OCI-LY1 (cell line): ENCODE data around the gene LARP1.

Experiments
- H2AFZ ChIP-seq: fragments of 200-600 bp; sonication (generic), shearing (Covaris generic); 2 replicates; pipeline ENCODE4 v1.6.0; 2014; ENCODE audit warnings: antibody characterized with exemption, mild to moderate bottlenecking, low read length
- H3F3A ChIP-seq: fragments of 200-600 bp; sonication (generic), shearing (Covaris generic); 2 replicates; pipeline ENCODE4 v1.6.0; 2014; ENCODE audit warnings: mild to moderate bottlenecking, antibody characterized with exemption, low read length, moderate library complexity; ENCODE audit not compliant: insufficient read depth
- H3K27ac ChIP-seq: fragments of 200-600 bp; sonication (generic); 2 replicates; pipeline ENCODE4 v1.5.1; 2014; ENCODE audit warnings: low read length, mixed run types, mild to moderate bottlenecking, low read depth; ENCODE audit not compliant: poor library complexity, severe bottlenecking
- H3K27me3 ChIP-seq: fragments of 200-600 bp; sonication (generic); 2 replicates; pipeline ENCODE4 v1.6.0; 2014; ENCODE audit warnings: antibody characterized with exemption, mild to moderate bottlenecking, low read length, moderate library complexity; ENCODE audit not compliant: insufficient read depth
- H3K36me3 ChIP-seq: fragments of 200-600 bp; sonication (generic); 2 replicates; pipeline ENCODE4 v1.6.1; 2014; ENCODE audit warnings: mild to moderate bottlenecking, antibody characterized with exemption, low read length, moderate library complexity, mixed read lengths; ENCODE audit not compliant: insufficient read depth
- H3K4me1 ChIP-seq: fragments of 200-600 bp; sonication (generic); 2 replicates; pipeline ENCODE4 v1.5.1; 2014; ENCODE audit warnings: mild to moderate bottlenecking, low read length, moderate library complexity; ENCODE audit not compliant: insufficient read depth, severe bottlenecking
- H3K4me2 ChIP-seq: fragments of 200-600 bp; sonication (generic), shearing (Covaris generic); 2 replicates; pipeline ENCODE4 v1.6.1; 2014; ENCODE audit warnings: low read length
- H3K4me3 ChIP-seq: fragments of 200-600 bp; sonication (generic); 2 replicates; pipeline ENCODE4 v1.5.1; 2014; ENCODE audit warnings: low read length, low read depth, mild to moderate bottlenecking, mixed read lengths; ENCODE audit not compliant: poor library complexity, severe bottlenecking
- H3K79me2 ChIP-seq: fragments of 200-600 bp; shearing (Covaris generic); 2 replicates; pipeline ENCODE4 v1.6.1; 2016; ENCODE audit warnings: mixed run types, low read length, mixed read lengths; ENCODE audit not compliant: insufficient read depth
- H3K9ac ChIP-seq: fragments of 200-600 bp; sonication (generic), shearing (Covaris generic); 2 replicates; pipeline ENCODE4 v1.6.1; 2014; ENCODE audit warnings: mild to moderate bottlenecking, low read length, mixed read lengths
- H3K9me2 ChIP-seq: fragments of 200-600 bp; sonication (generic), shearing (Covaris generic); 2 replicates; pipeline ENCODE4 v1.6.1; 2014; ENCODE audit warnings: low read depth, mild to moderate bottlenecking, low read length, mixed read lengths
- H3K9me3 ChIP-seq: fragments of 200-600 bp; shearing (Covaris generic); 2 replicates; pipeline ENCODE4 v1.6.1; 2014; ENCODE audit warnings: low read length, mixed read lengths
- H4K20me1 ChIP-seq: fragments of 200-600 bp; sonication (generic), shearing (Covaris generic); 2 replicates; pipeline ENCODE4 v1.6.0; 2016; ENCODE audit warnings: mild to moderate bottlenecking, low read length; ENCODE audit not compliant: insufficient read depth
- EZH2 ChIP-seq: fragments of 200-600 bp; sonication (generic), shearing (Covaris generic); IDR thresholded peaks from 2 replicates; pipeline ENCODE4 v1.8.0; 2017; ENCODE audit warnings: borderline replicate concordance, mixed run types, mild to moderate bottlenecking, antibody characterized with exemption, low read length, moderate library complexity, mixed read lengths
- TF ChIP-seq, protein P1 (sequence below): fragments of 200-600 bp; sonication (generic), shearing (Covaris generic); IDR thresholded peaks from 2 replicates; pipeline ENCODE4 v1.5.1; 2017; ENCODE audit warnings: mild to moderate bottlenecking, antibody characterized with exemption, low read length, moderate library complexity, mixed read lengths

The LARP1 gene

DNA sequence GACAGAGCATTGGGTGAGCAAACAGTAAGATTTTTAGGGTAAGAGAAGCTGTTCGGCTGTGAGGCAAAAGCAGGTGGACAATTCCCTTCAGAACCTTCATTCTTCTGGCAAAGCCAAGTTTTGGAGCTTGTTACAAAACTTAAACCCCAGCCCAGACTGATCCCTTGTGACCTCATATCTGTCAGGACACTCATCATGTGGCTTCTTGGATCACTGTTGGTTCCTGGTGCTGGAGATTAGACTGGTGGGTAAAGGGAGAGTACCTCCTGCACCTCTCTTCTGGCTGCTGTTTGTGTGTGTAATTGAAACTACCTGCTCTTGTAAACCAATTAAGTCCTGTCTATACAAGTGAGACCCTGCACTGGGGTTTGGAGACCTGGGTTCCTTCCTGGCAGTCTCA lies 21.0 kb downstream of the LARP1 start:
- peaks cover 41% of the 10 kb centered on the region for H3K4me1 ChIP-seq
- H3K4me2 ChIP-seq, result no peak overlapping the region
- H4K20me1 ChIP-seq, result peaks cover 7% of the 10 kb centered on the region; the same call in 1 of the 2 replicates

DNA sequence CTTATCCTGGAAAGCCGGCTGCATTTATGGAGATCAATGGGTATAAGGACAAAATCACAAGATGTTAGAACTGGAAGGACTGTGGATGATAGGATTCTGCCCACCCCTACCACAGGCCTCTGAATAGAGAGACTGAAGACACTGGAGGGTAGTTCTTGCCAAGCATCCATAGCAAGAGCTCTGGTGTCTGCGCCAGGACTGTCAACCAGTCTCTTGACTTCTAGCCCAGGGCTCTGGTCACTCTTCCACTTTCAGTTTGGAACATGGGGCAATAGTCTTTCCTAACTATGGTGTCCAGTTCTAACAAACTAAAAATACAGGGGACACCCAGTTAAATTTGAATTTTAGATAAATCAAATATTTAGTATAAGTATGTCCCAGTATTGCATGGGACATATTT lies 23.4 kb downstream of the LARP1 start:
- no peak overlapping the region for H3K4me2 ChIP-seq
- H3K4me3 ChIP-seq, result no peak overlapping the region
- H3K27ac ChIP-seq, result no peak overlapping the region
- H3K27me3 ChIP-seq, result no peaks in the 10 kb centered on the region
- no peaks in the 10 kb centered on the region for H4K20me1 ChIP-seq
- peaks cover 100% of the 10 kb centered on the region for H3K79me2 ChIP-seq
- no peaks in the 10 kb centered on the region for H3F3A ChIP-seq
- peaks cover 29% of the 10 kb centered on the region; the same call in 1 of the 2 replicates for H3K36me3 ChIP-seq
- peaks cover 43% of the 10 kb centered on the region for H3K4me1 ChIP-seq
- H3K9me2 ChIP-seq, result no peaks in the 10 kb centered on the region
- no peaks in the 10 kb centered on the region for H3K9me3 ChIP-seq
- H3K9ac ChIP-seq, result no peak overlapping the region
- TF ChIP-seq EZH2, result no peak
- TF ChIP-seq, protein P1, sequence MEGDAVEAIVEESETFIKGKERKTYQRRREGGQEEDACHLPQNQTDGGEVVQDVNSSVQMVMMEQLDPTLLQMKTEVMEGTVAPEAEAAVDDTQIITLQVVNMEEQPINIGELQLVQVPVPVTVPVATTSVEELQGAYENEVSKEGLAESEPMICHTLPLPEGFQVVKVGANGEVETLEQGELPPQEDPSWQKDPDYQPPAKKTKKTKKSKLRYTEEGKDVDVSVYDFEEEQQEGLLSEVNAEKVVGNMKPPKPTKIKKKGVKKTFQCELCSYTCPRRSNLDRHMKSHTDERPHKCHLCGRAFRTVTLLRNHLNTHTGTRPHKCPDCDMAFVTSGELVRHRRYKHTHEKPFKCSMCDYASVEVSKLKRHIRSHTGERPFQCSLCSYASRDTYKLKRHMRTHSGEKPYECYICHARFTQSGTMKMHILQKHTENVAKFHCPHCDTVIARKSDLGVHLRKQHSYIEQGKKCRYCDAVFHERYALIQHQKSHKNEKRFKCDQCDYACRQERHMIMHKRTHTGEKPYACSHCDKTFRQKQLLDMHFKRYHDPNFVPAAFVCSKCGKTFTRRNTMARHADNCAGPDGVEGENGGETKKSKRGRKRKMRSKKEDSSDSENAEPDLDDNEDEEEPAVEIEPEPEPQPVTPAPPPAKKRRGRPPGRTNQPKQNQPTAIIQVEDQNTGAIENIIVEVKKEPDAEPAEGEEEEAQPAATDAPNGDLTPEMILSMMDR, result no peak
- H2AFZ ChIP-seq, result no peak overlapping the region

More for the DNA sequence above, 21.0 kb downstream of the LARP1 start:
- H2AFZ ChIP-seq, result no peak overlapping the region
- no peaks in the 10 kb centered on the region for H3K27me3 ChIP-seq
- H3F3A ChIP-seq, result no peaks in the 10 kb centered on the region
- H3K9me3 ChIP-seq, result no peaks in the 10 kb centered on the region
- H3K4me3 ChIP-seq, result no peak overlapping the region
- no peak overlapping the region for H3K27ac ChIP-seq
- TF ChIP-seq, protein P1, result no peak
- TF ChIP-seq EZH2, result no peak
- peaks cover 30% of the 10 kb centered on the region; the same call in 1 of the 2 replicates for H3K36me3 ChIP-seq
- no peak overlapping the region for H3K9ac ChIP-seq
- peaks cover 100% of the 10 kb centered on the region for H3K79me2 ChIP-seq
- H3K9me2 ChIP-seq, result no peaks in the 10 kb centered on the region

DNA sequence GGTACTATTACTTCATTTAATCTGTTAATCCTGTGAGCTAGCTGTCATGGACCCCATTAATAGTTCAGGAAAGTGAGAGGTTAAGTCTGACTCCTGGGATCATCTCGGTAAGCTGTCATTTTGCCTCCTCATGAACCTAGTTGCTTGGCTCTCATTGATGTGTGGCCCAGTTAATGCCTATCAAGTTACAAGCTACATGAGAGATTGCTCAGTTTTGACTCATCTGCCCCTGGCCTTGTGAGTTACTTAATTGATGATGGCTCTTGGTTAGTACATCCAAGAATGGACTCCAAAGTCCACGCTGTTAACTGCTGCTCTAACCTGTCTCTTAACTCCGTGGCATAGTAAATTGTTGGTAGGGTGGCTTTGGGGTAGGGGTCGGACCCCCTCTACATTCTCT lies 23.9 kb downstream of the LARP1 start:
- no peak overlapping the region for H2AFZ ChIP-seq
- peaks cover 28% of the 10 kb centered on the region; the same call in 1 of the 2 replicates for H3K36me3 ChIP-seq
- peaks cover 100% of the 10 kb centered on the region for H3K79me2 ChIP-seq
- H3K9ac ChIP-seq, result no peak overlapping the region
- no peaks in the 10 kb centered on the region for H3K27me3 ChIP-seq
- no peaks in the 10 kb centered on the region for H3K9me3 ChIP-seq
- H3K4me2 ChIP-seq, result no peak overlapping the region
- no peak overlapping the region for H3K4me3 ChIP-seq
- no peak for TF ChIP-seq EZH2
- TF ChIP-seq, protein P1, result no peak
- H3K4me1 ChIP-seq, result peaks cover 41% of the 10 kb centered on the region
- H4K20me1 ChIP-seq, result no peaks in the 10 kb centered on the region; the same call in 1 of the 2 replicates
- no peaks in the 10 kb centered on the region for H3K9me2 ChIP-seq
- no peak overlapping the region for H3K27ac ChIP-seq
- no peaks in the 10 kb centered on the region for H3F3A ChIP-seq
